HepG2 (cell line): ENCODE data around the gene EZH1. TPM values are rescaled to one million over a fixed set of nuclear protein-coding genes. Genes with fewer than 3 reads are reported as not detected.

ENCODE experiments used
- EED ChIP-seq: sonication (generic); formaldehyde crosslinking; IDR thresholded peaks from 2 replicates; pipeline ENCODE4 v1.5.0; 2020; ENCODE audit warnings: mild to moderate bottlenecking, missing genetic modification reagents
- GATAD1 ChIP-seq: IDR thresholded peaks from 2 replicates; pipeline ENCODE4 v1.6.1; 2016; ENCODE audit warnings: missing genetic modification reagents, missing compliant biosample characterization
- KDM3A ChIP-seq: IDR thresholded peaks from 2 replicates; pipeline ENCODE4 v1.6.1; 2018; ENCODE audit warnings: low read depth, missing compliant biosample characterization
- KDM6A ChIP-seq: IDR thresholded peaks from 2 replicates; pipeline ENCODE4 v1.6.1; 2016; ENCODE audit warnings: low read depth
- MED13 ChIP-seq: sonication (generic); formaldehyde crosslinking; IDR thresholded peaks from 2 replicates; pipeline ENCODE4 v1.5.0; 2020; ENCODE audit warnings: missing genetic modification reagents
- MIXL1 ChIP-seq: IDR thresholded peaks from 2 replicates; pipeline ENCODE4 v1.6.1; 2016
- MLLT10 ChIP-seq: sonication (generic); formaldehyde crosslinking; IDR thresholded peaks from 2 replicates; pipeline ENCODE4 v1.4.0; 2020; ENCODE audit warnings: missing genetic modification reagents
- MXD4 ChIP-seq: IDR thresholded peaks from 2 replicates; pipeline ENCODE4 v1.6.1; 2016; ENCODE audit warnings: mild to moderate bottlenecking, missing biosample characterization, missing genetic modification reagents
- ONECUT2 ChIP-seq: sonication (generic); formaldehyde crosslinking; IDR thresholded peaks from 2 replicates; pipeline ENCODE4 v1.4.0; 2020; ENCODE audit warnings: missing genetic modification reagents
- REST ChIP-seq, 2 experiments: IDR thresholded peaks; 2 replicates each; pipeline ENCODE4 v1.6.1; 2011 to 2012; ENCODE audit warnings: low read length in 2 of 2, borderline replicate concordance in 1 of 2, low read depth in 1 of 2, mild to moderate bottlenecking in 1 of 2, moderate library complexity in 1 of 2
- SRSF1 ChIP-seq: fragments of 200-400 bp; formaldehyde crosslinking; optimal IDR thresholded peaks from 2 replicates; pipeline ENCODE3; 2017; ENCODE audit warnings: mild to moderate bottlenecking, low read depth, low read length, moderate library complexity
- ZKSCAN8 ChIP-seq: IDR thresholded peaks from 2 replicates; pipeline ENCODE4 v1.6.1; 2016; ENCODE audit warnings: borderline replicate concordance, missing genetic modification reagents, missing compliant biosample characterization
- ZNF549 ChIP-seq: sonication (generic); formaldehyde crosslinking; IDR thresholded peaks from 2 replicates; pipeline ENCODE4 v1.5.0; 2020; ENCODE audit warnings: missing genetic modification reagents
- ZNF770 ChIP-seq: sonication (generic); formaldehyde crosslinking; IDR thresholded peaks from 2 replicates; pipeline ENCODE4 v1.5.0; 2020; ENCODE audit warnings: mild to moderate bottlenecking, missing genetic modification reagents
- ZNF782 ChIP-seq: sonication (generic); formaldehyde crosslinking; IDR thresholded peaks from 2 replicates; pipeline ENCODE4 v1.4.0; 2020; ENCODE audit warnings: missing genetic modification reagents, mild to moderate bottlenecking, borderline replicate concordance
- ZSCAN12 ChIP-seq: sonication (generic); formaldehyde crosslinking; IDR thresholded peaks from 2 replicates; pipeline ENCODE4 v1.9.0; 2021; ENCODE audit warnings: mild to moderate bottlenecking, missing genetic modification reagents
- polyA plus RNA-seq, 8 experiments: library from polyadenylated mRNA; depleted of rRNA in 3 of 8; stranded (reverse) in 7 of 8; unstranded in 1 of 8; fragments of >200 nt; fragmentation: Illumina TruSeq in 4 of 8; extraction: Trizol in 4 of 8; gene quantifications; 2 replicates each; pipeline versions ENCODE4 v1.2.1 to v1.2.3, GENCODE V29; 2011 to 2016; ENCODE audit warnings: low read depth in 4 of 8, missing spikeins in 1 of 8, mixed read lengths in 1 of 8; ENCODE audit not compliant: insufficient read depth in 1 of 8
- total RNA-seq, 5 experiments: library from RNA; depleted of rRNA; stranded (reverse); fragments of >200 nt; fragmentation: Illumina TruSeq; extraction: Trizol; gene quantifications; 2 replicates each; pipeline ENCODE4 v1.2.3, GENCODE V29; 2016; ENCODE audit warnings: low read depth in 1 of 5
- TF ChIP-seq, protein P1 (sequence below): sonication (generic); formaldehyde crosslinking; IDR thresholded peaks from 2 replicates; pipeline ENCODE4 v1.5.0; 2020; ENCODE audit warnings: mild to moderate bottlenecking, low read depth, missing genetic modification reagents, borderline replicate concordance
- TF ChIP-seq, protein P2 (sequence below): IDR thresholded peaks from 2 replicates; pipeline ENCODE4 v1.6.1; 2016; ENCODE audit warnings: low read depth, missing genetic modification reagents, missing compliant biosample characterization
- TF ChIP-seq, protein P3 (sequence below): sonication (generic); formaldehyde crosslinking; IDR thresholded peaks from 2 replicates; pipeline ENCODE4 v1.8.1; 2023; ENCODE audit warnings: mild to moderate bottlenecking, missing genetic modification reagents

EZH1 gene
- total and polyA plus RNA-seq, 2 of the 13 experiments (the other 11 are each of a cell fraction or from before 2014, with no cell fraction given) = 11.6 to 24.0 TPM

GRCh38 chr17:42791948-42792347, 47.1 kb upstream of the EZH1 start (continued):
- TF ChIP-seq ONECUT2 (CRISPR knock-in tag) (no peak), SRSF1 (no peak), MLLT10 (CRISPR knock-in tag) (no peak), MXD4 (CRISPR knock-in tag) (no peak), ZNF549 (CRISPR knock-in tag) (no peak), MIXL1 (CRISPR knock-in tag) (peak; percentile 87), GATAD1 (CRISPR knock-in tag) (no peak), REST (IDR thresholded peaks at IDR 0.05; ENCODE audit: borderline replicate concordance in 1 of 2, low read depth in 1 of 2, low read length in 2 of 2) (no peak), ZNF770 (CRISPR knock-in tag) (no peak), MED13 (CRISPR knock-in tag) (no peak), KDM6A (CRISPR knock-in tag) (peak; percentile 68), ZNF782 (no peak), EED (CRISPR knock-in tag) (no peak), KDM3A (CRISPR knock-in tag) (no peak), ZKSCAN8 (CRISPR knock-in tag) (no peak), ZSCAN12 (CRISPR knock-in tag) (no peak)
- TF ChIP-seq, protein P1, sequence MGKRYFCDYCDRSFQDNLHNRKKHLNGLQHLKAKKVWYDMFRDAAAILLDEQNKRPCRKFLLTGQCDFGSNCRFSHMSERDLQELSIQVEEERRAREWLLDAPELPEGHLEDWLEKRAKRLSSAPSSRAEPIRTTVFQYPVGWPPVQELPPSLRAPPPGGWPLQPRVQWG (CRISPR knock-in tag) = no peak
- TF ChIP-seq, protein P2, sequence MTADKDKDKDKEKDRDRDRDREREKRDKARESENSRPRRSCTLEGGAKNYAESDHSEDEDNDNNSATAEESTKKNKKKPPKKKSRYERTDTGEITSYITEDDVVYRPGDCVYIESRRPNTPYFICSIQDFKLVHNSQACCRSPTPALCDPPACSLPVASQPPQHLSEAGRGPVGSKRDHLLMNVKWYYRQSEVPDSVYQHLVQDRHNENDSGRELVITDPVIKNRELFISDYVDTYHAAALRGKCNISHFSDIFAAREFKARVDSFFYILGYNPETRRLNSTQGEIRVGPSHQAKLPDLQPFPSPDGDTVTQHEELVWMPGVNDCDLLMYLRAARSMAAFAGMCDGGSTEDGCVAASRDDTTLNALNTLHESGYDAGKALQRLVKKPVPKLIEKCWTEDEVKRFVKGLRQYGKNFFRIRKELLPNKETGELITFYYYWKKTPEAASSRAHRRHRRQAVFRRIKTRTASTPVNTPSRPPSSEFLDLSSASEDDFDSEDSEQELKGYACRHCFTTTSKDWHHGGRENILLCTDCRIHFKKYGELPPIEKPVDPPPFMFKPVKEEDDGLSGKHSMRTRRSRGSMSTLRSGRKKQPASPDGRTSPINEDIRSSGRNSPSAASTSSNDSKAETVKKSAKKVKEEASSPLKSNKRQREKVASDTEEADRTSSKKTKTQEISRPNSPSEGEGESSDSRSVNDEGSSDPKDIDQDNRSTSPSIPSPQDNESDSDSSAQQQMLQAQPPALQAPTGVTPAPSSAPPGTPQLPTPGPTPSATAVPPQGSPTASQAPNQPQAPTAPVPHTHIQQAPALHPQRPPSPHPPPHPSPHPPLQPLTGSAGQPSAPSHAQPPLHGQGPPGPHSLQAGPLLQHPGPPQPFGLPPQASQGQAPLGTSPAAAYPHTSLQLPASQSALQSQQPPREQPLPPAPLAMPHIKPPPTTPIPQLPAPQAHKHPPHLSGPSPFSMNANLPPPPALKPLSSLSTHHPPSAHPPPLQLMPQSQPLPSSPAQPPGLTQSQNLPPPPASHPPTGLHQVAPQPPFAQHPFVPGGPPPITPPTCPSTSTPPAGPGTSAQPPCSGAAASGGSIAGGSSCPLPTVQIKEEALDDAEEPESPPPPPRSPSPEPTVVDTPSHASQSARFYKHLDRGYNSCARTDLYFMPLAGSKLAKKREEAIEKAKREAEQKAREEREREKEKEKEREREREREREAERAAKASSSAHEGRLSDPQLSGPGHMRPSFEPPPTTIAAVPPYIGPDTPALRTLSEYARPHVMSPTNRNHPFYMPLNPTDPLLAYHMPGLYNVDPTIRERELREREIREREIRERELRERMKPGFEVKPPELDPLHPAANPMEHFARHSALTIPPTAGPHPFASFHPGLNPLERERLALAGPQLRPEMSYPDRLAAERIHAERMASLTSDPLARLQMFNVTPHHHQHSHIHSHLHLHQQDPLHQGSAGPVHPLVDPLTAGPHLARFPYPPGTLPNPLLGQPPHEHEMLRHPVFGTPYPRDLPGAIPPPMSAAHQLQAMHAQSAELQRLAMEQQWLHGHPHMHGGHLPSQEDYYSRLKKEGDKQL = no peak
- TF ChIP-seq, protein P3, sequence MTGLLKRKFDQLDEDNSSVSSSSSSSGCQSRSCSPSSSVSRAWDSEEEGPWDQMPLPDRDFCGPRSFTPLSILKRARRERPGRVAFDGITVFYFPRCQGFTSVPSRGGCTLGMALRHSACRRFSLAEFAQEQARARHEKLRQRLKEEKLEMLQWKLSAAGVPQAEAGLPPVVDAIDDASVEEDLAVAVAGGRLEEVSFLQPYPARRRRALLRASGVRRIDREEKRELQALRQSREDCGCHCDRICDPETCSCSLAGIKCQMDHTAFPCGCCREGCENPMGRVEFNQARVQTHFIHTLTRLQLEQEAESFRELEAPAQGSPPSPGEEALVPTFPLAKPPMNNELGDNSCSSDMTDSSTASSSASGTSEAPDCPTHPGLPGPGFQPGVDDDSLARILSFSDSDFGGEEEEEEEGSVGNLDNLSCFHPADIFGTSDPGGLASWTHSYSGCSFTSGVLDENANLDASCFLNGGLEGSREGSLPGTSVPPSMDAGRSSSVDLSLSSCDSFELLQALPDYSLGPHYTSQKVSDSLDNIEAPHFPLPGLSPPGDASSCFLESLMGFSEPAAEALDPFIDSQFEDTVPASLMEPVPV (CRISPR knock-in tag) = no peak
